Thyroid gland (tissue), 4 donors: Measurements from ENCODE around the gene FAM83F.

Source experiments
- CTCF ChIP-seq, 6 experiments: fragments of 200-600 bp in 3 of 6; fragments of 450-650 bp in 3 of 6; sonication (generic) in 3 of 6; IDR thresholded peaks; one replicate each; pipeline ENCODE4 v1.5.1; 2016 to 2019; ENCODE audit warnings: antibody characterized with exemption in 6 of 6, mild to moderate bottlenecking in 2 of 6, inconsistent platforms in 1 of 6, moderate library complexity in 1 of 6
- POLR2A ChIP-seq, 2 donors: fragments of 450-650 bp; IDR thresholded peaks; one replicate each; pipeline ENCODE4 v1.6.1; 2017; ENCODE audit warnings: antibody characterized with exemption in 2 of 2, mild to moderate bottlenecking in 2 of 2, moderate library complexity in 1 of 2

GRCh38 chr22:40056154-40056553 is 61.4 kb downstream of the FAM83F start:
- TF ChIP-seq CTCF (IDR thresholded peaks at IDR 0.05) (no peak), POLR2A (IDR thresholded peaks at IDR 0.05) (no peak)
